OCI-LY7 (cell line): ENCODE results near the gene ARMC9. TPM values are rescaled to one million over a fixed set of nuclear protein-coding genes. Genes with fewer than 3 reads are reported as not detected.

ENCODE experiments used
- BruUV-seq: library from RNA; stranded (reverse); fragments of 400-500 nt; replicated peaks from 2 replicates; lab custom pipeline; 2021; lab: Mats Ljungman, UMichigan
- CTCF ChIA-PET: fragments of 300-600 bp; sonication (Branson Sonifier 250); formaldehyde crosslinking; loops from one replicate; lab custom pipeline; 2022; ENCODE audit warnings: antibody characterized with exemption; ENCODE audit not compliant: unreplicated experiment; lab: Charles Lee
- POLR2A ChIA-PET: fragments of 300-600 bp; sonication (Branson Sonifier 250); formaldehyde crosslinking; loops from one replicate; lab custom pipeline; 2022; ENCODE audit warnings: antibody characterized with exemption; lab: Charles Lee
- DNase-seq: peaks from one replicate; pipeline ENCODE4 v3.0.0-alpha.2; 2015; ENCODE audit warnings: low spot score
- H2AFZ ChIP-seq: fragments of 200-600 bp; sonication (generic), shearing (Covaris generic); 2 replicates; pipeline ENCODE4 v1.6.1; 2014; ENCODE audit warnings: mild to moderate bottlenecking, antibody characterized with exemption, low read length, moderate library complexity
- H3K27ac ChIP-seq: fragments of 200-600 bp; sonication (generic); 2 replicates; pipeline ENCODE4 v1.5.1; 2014; ENCODE audit warnings: mixed run types, low read depth, mild to moderate bottlenecking, moderate library complexity, low read length, inconsistent platforms; ENCODE audit not compliant: poor library complexity, severe bottlenecking
- H3K36me3 ChIP-seq: fragments of 200-600 bp; sonication (generic); 2 replicates; pipeline ENCODE4 v1.6.1; 2014; ENCODE audit warnings: mild to moderate bottlenecking, antibody characterized with exemption, low read length, moderate library complexity, mixed read lengths; ENCODE audit not compliant: insufficient read depth
- H3K4me1 ChIP-seq: fragments of 200-600 bp; sonication (generic); 2 replicates; pipeline ENCODE4 v1.5.1; 2014; ENCODE audit warnings: mild to moderate bottlenecking, low read length; ENCODE audit not compliant: insufficient read depth, poor library complexity, severe bottlenecking
- H3K4me2 ChIP-seq: fragments of 200-600 bp; sonication (generic); 2 replicates; pipeline ENCODE4 v1.6.1; 2014; ENCODE audit warnings: mild to moderate bottlenecking, low read length
- H3K4me3 ChIP-seq: fragments of 200-600 bp; sonication (generic); 2 replicates; pipeline ENCODE4 v1.5.1; 2014; ENCODE audit warnings: mild to moderate bottlenecking, low read depth, low read length; ENCODE audit not compliant: poor library complexity, severe bottlenecking
- H3K79me2 ChIP-seq: fragments of 200-600 bp; sonication (generic); 2 replicates; pipeline ENCODE4 v1.6.1; 2016; ENCODE audit warnings: low read depth, mild to moderate bottlenecking, low read length, moderate library complexity, mixed read lengths; ENCODE audit not compliant: insufficient read depth
- H3K9me2 ChIP-seq: fragments of 200-600 bp; sonication (generic); 2 replicates; pipeline ENCODE4 v1.6.1; 2016; ENCODE audit warnings: mild to moderate bottlenecking, low read length, mixed read lengths; ENCODE audit not compliant: insufficient read depth
- H3K9me3 ChIP-seq: fragments of 200-600 bp; sonication (generic); 2 replicates; pipeline ENCODE4 v1.6.1; 2014; ENCODE audit warnings: mild to moderate bottlenecking, mixed run types, low read length, mixed read lengths
- H4K20me1 ChIP-seq: fragments of 200-600 bp; sonication (generic); 2 replicates; pipeline ENCODE4 v1.6.1; 2014; ENCODE audit warnings: mild to moderate bottlenecking, antibody characterized with exemption, low read length, moderate library complexity, mixed read lengths; ENCODE audit not compliant: insufficient read depth
- CTCF ChIP-seq: fragments of 200-600 bp; sonication (generic); conservative IDR thresholded peaks from 2 replicates; pipeline ENCODE4 v1.5.1; 2014; ENCODE audit warnings: mild to moderate bottlenecking, antibody characterized with exemption, low read length, moderate library complexity, mixed read lengths
- EZH2phosphoT487 ChIP-seq: fragments of 200-600 bp; sonication (generic); IDR thresholded peaks from 2 replicates; pipeline ENCODE4 v1.6.1; 2018; ENCODE audit warnings: low read depth, borderline replicate concordance, mild to moderate bottlenecking, mixed run types, antibody characterized with exemption, low read length, moderate library complexity, mixed read lengths
- intact Hi-C: fragments of 100-400 bp; cut with micrococcal nuclease; formaldehyde crosslinking; loops from one replicate; pipeline ENCODE4 v1.10.0; 2022; ENCODE audit not compliant: unreplicated experiment
- total RNA-seq, 2 experiments: library from RNA; depleted of rRNA in 1 of 2; stranded (reverse); fragments of >200 nt in 1 of 2; shearing (Covaris generic) in 1 of 2; gene quantifications; 2 replicates each; pipeline ENCODE4 v1.2.3, GENCODE V29; 2014 to 2022

The ARMC9 gene
- total RNA-seq, 2 experiments from 2014 or later = 6.6 to 12.2 TPM

- H3K4me2 ChIP-seq = no peak overlapping the region
- no peak overlapping the region for H3K4me3 ChIP-seq
- no peaks in the 10 kb centered on the region for H3K79me2 ChIP-seq
- no peaks in the 10 kb centered on the region for H3K9me2 ChIP-seq
- BruUV-seq = no TSS peak
- no peak for TF ChIP-seq CTCF
- TF ChIP-seq EZH2phosphoT487 = no peak
- DNase-seq = no peak
- ChIA-PET POLR2A (no interaction called here), CTCF (no interaction called here)
- no peaks in the 10 kb centered on the region for H3K9me3 ChIP-seq
- H3K36me3 ChIP-seq = no peaks in the 10 kb centered on the region
- intact Hi-C loops = loop anchor here (5.0 kb wide), 1 partner anchor 68 kb away; no protein-coding TSS in a partner anchor
- H3K4me1 ChIP-seq = peaks cover 25% of the 10 kb centered on the region
- H4K20me1 ChIP-seq = no peaks in the 10 kb centered on the region
- H2AFZ ChIP-seq = no peak overlapping the region
- H3K27ac ChIP-seq = no peak overlapping the region
Measured at GRCh38 chr2:231295363-231295655, 96.9 kb downstream of the ARMC9 start.

DNA sequence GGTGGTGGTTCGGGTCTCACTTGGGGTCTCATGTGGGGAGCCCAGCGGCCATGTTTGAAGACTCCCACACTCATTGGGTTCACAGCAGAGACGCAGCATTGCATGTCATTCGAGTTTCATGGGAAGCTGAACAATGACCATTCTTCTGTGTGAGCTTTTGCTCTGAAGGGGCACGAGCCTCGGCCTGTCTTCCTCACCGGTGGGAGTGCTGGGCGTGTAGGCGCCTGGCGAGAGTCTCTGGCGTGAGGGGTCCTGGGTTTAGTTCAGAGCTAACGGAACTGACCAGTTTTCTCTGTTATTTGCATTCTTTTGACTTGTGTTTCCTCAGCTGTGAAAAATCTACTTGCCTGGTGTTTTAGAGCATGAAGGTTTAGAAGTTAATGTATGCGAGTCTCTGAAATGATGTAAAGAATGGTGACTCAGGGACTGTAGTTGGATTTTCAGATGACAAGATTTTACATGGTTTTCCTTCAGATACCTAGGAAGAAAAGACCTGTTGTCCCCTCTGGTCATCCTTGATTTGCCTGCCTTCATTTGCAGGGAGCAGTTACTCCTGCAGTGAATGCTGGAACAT lies 98.1 kb downstream of the ARMC9 start:
- no peak for TF ChIP-seq EZH2phosphoT487
- TF ChIP-seq CTCF = no peak
- Histone ChIP-seq H3K9me2 (no peaks in the 10 kb centered on the region), H4K20me1 (no peaks in the 10 kb centered on the region), H3K4me2 (no peak overlapping the region), H3K79me2 (no peaks in the 10 kb centered on the region), H3K4me3 (no peak overlapping the region), H2AFZ (peak overlapping the region; percentile 89; the same call in 1 of the 2 replicates), H3K27ac (no peak overlapping the region), H3K9me3 (no peaks in the 10 kb centered on the region), H3K4me1 (peaks cover 36% of the 10 kb centered on the region), H3K36me3 (no peaks in the 10 kb centered on the region)
- no TSS peak for BruUV-seq
- intact Hi-C loops = loop anchor here (2.0 to 5.0 kb wide), 2 partner anchors 14 to 69 kb away; no protein-coding TSS in a partner anchor
- ChIA-PET POLR2A (interaction anchor here (0.7 to 1.1 kb wide), 4 partner anchors 9 to 97 kb away, joined by 3 to 8 read pairs (median 3); no protein-coding TSS in a partner anchor), CTCF (interaction anchor here (0.9 to 1.8 kb wide), 4 partner anchors 98 to 109 kb away, joined by 3 to 8 read pairs (median 6); no protein-coding TSS in a partner anchor)
- no peak for DNase-seq
